Astrocyte of the cerebellum (primary cell): ENCODE measurements around the gene MAOB.

Experiments
- DNase-seq: peaks from one replicate; pipeline ENCODE4 v3.0.0-alpha.2; 2011; ENCODE audit warnings: low read depth
- H3K4me3 ChIP-seq: 2 replicates; pipeline ENCODE4 v1.5.1; 2011; ENCODE audit warnings: mild to moderate bottlenecking, low read depth, low read length, moderate library complexity
- in situ Hi-C: cut with HindIII; loops from 2 replicates; pipeline ENCODE4 v1.10.0; 2017; ENCODE audit warnings: low sequenced_read_pairs
- TF ChIP-seq, protein P1 (sequence below): IDR thresholded peaks from 2 replicates; pipeline ENCODE4 v1.5.1; 2012; ENCODE audit warnings: low read length, low read depth, moderate library complexity, mild to moderate bottlenecking; ENCODE audit errors: missing control alignments

The MAOB gene

GRCh38 chrX:43741843-43742573 is 140.2 kb downstream of the MAOB start:
- in situ Hi-C loops: no loop called here
- no peak overlapping the region for H3K4me3 ChIP-seq
- TF ChIP-seq, protein P1, sequence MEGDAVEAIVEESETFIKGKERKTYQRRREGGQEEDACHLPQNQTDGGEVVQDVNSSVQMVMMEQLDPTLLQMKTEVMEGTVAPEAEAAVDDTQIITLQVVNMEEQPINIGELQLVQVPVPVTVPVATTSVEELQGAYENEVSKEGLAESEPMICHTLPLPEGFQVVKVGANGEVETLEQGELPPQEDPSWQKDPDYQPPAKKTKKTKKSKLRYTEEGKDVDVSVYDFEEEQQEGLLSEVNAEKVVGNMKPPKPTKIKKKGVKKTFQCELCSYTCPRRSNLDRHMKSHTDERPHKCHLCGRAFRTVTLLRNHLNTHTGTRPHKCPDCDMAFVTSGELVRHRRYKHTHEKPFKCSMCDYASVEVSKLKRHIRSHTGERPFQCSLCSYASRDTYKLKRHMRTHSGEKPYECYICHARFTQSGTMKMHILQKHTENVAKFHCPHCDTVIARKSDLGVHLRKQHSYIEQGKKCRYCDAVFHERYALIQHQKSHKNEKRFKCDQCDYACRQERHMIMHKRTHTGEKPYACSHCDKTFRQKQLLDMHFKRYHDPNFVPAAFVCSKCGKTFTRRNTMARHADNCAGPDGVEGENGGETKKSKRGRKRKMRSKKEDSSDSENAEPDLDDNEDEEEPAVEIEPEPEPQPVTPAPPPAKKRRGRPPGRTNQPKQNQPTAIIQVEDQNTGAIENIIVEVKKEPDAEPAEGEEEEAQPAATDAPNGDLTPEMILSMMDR: no peak
- peak; percentile 19 for DNase-seq

DNA sequence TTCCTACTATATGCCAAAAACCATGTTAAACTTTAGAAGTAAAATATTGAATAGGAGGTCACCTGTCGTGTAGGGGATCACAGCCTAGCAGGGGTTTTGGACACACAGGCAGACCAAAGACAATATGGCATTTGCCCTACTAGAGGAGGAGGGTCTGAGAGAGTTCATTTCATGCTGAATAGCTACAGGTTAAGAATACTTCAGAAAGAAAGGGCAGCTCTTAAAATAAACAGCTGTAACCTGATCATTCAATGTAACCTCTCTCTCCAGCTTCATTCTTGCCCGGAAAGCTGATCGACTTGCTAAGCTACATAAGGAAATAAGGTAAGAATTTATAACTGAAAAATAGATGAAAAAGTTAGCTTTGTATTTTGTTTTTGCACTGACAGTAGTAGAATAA is 146.3 kb downstream of the MAOB start:
- no peak overlapping the region for H3K4me3 ChIP-seq
- DNase-seq: no peak
- TF ChIP-seq, protein P1: no peak
- in situ Hi-C loops: no loop called here

- DNase-seq: no peak
- TF ChIP-seq, protein P1: no peak
- in situ Hi-C loops: no loop called here
- no peak overlapping the region for H3K4me3 ChIP-seq
Observed at GRCh38 chrX:43735534-43735933, 146.7 kb downstream of the MAOB start.

GRCh38 chrX:43734444-43734843 is 147.8 kb downstream of the MAOB start:
- TF ChIP-seq, protein P1: no peak
- no peak overlapping the region for H3K4me3 ChIP-seq
- in situ Hi-C loops: no loop called here
- no peak for DNase-seq

DNA sequence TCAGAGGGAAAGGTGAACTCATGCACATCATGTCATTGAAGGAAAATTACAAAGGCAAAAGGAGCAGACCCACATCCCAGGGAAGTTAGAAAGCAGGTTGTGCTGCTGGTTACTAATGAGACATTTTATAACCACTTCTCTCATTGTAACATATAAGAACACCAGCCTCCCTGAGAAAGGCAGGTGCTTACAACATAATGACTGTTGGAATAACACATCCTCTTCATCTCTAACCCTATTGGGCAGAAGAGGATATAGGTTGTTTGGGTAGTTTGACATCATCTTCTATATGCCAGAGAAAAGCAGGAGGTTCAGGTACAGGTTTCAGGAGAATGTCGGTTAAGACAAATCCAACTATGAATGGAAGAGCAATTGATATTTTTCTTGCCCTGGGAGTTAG is 148.6 kb downstream of the MAOB start:
- in situ Hi-C loops: no loop called here
- DNase-seq: no peak
- no peak overlapping the region for H3K4me3 ChIP-seq
- TF ChIP-seq, protein P1: no peak

GRCh38 chrX:43731086-43731485 is 151.2 kb downstream of the MAOB start:
- DNase-seq: no peak
- TF ChIP-seq, protein P1: no peak
- H3K4me3 ChIP-seq: no peak overlapping the region
- in situ Hi-C loops: no loop called here
